Left hindlimb (tissue), 1 donor: ENCODE measurements around the gene SIGLEC11.
"Not testable (repeated sequence)": the region's sequence is repeated elsewhere in the genome, so short reads cannot be mapped to it uniquely, and the experiment has no call there.

Source experiments
- DNase-seq: peaks from one replicate; pipeline ENCODE4 v3.0.0-alpha.2; 2018

The SIGLEC11 gene

GRCh38 chr19:49950956-49951526, 9.9 kb downstream of the SIGLEC11 start:
- no peak for DNase-seq

GRCh38 chr19:49950590-49950948, 10.4 kb downstream of the SIGLEC11 start:
- DNase-seq = no peak

- no peak for DNase-seq
These were observed 11.0 kb downstream of the SIGLEC11 start for GRCh38 chr19:49949742-49950589.

DNA sequence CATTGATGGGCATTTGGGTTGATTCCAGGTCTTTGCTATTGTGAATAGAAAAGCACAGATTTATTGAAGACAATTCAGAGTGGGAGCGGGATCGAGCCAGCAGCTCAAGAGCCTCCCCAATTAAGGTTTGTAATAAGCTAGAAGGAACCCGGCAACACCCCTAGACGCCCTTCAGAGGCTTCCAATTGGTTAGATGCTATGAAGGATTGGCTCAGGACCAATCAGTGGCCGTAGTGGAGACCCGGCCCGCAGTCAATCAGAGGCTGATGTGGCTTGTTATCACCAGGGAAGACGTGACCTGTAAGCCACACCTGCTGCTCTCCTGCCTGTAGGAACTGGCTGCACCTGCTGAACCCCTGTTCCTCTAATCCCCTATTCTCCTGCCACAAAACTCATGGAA, 14.6 kb downstream of the SIGLEC11 start:
- no peak for DNase-seq

DNA sequence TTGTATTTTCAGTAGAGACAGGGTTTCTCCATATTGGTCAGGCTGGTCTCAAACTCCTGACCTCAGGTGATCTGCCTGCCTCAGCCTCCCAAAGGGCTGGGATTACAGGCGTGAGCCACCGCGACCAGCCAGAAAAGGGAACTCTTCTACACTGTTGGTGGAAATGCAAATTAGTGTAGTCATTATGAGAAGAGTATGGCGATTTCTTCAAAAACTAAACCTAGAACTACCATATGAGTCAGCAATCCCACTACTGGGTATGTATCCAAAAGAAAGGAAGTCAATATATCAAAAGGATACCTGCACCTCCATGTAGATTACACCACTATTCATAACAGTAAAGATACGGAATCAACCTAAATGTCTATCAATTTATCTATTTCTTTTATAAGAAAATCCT, 16.4 kb downstream of the SIGLEC11 start:
- DNase-seq = not testable (repeated sequence)

GRCh38 chr19:49940482-49940791, 20.5 kb downstream of the SIGLEC11 start:
- DNase-seq = no peak

GRCh38 chr19:49939721-49940481, 21.1 kb downstream of the SIGLEC11 start:
- DNase-seq = no peak

GRCh38 chr19:49938662-49939061, 22.3 kb downstream of the SIGLEC11 start:
- no peak for DNase-seq

DNA sequence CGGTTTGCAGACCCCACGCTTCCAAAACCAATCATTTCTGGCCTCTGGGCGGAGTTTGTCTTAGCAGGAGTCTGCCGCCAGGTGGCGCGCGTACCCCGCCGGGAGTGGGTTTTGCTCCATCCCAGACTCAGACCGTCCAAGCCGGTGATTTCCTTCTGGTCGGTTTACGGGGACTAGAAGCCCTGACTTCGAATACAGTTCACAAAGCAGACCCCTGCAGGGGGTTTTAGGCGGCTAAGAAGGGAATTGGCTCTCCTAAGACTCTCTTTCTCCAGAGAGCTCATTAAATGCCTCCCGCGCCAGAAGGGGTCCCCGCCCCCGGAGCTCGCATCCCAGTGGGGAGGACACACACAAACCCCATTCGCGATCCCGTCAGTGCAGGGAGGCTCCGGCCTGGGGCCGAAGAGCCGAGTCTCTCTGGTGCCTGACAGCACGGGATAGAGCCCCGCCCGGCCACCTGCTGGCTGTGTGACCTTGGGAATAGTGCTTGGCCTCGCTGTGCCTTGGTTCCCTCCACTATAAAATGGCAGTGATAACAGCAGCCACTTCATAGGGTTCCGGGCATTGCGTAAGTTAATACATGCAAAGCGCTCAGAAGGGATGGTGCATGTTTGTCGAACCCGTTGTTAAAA, 23.1 kb downstream of the SIGLEC11 start:
- peak; percentile 82 for DNase-seq

GRCh38 chr19:49936549-49936948, 24.4 kb downstream of the SIGLEC11 start:
- no peak for DNase-seq

- DNase-seq = no peak
These were observed 27.3 kb downstream of the SIGLEC11 start for GRCh38 chr19:49933643-49934042.

DNA sequence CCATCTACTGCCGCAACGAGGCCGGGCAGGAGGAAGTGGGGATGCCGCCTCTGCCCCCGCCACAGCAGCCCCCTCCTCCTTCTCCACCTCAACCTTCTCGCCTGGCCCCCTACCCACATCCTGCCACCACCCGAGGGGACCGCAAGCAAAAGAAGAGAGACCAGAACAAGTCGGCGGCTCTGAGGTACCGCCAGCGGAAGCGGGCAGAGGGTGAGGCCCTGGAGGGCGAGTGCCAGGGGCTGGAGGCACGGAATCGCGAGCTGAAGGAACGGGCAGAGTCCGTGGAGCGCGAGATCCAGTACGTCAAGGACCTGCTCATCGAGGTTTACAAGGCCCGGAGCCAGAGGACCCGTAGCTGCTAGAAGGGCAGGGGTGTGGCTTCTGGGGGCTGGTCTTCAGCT, 28.2 kb downstream of the SIGLEC11 start:
- no peak for DNase-seq

DNA sequence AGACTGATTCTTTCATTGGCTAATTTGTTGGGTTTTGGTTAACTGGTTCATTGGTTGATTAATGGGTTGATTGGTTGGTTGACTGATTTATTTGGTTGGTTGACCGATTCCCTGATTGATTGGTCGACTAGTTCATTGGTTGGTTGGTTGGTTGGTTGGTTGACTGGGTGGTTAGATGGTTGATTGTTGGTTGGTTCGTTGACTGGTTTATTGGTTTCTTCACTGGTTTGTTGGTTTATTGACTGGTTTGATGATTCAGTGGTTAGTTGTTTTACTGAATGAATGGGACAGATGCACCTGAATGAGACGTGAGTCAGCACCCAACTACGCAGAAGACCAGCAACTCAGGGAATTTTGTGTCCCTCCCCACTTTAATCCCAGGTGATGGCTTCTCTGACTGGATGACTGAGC, 28.9 kb downstream of the SIGLEC11 start:
- no peak for DNase-seq

- DNase-seq = no peak
These were observed 29.5 kb downstream of the SIGLEC11 start for GRCh38 chr19:49931293-49932040.

DNA sequence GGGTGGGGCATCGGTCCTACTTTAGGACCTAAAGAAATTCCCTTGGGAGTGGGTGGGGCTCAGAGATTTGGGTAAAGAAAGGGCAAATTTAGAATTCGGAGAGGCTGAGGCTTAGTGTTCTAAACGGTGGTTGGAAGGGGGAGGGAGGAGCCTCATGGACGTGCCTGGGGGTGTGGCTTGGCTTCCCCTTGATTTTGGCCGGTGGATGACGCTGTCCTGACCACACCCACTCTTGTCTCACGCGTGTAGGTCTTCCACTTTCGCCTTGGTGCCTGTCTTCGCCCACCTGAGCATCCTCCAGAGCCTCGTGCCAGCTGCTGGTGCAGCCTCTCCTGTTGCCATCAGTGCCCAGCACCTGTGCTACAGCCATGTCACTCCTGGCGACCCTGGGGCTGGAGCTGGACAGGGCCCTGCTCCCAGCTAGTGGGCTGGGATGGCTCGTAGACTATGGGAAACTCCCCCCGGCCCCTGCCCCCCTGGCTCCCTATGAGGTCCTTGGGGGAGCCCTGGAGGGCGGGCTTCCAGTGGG, 30.4 kb downstream of the SIGLEC11 start:
- peak; percentile 63 for DNase-seq

GRCh38 chr19:49929611-49930482, 31.1 kb downstream of the SIGLEC11 start:
- peak; percentile 94 for DNase-seq

GRCh38 chr19:49929121-49929610, 31.8 kb downstream of the SIGLEC11 start, which contains the start of the genes ATF5 and NUP62:
TSS of gene ATF5 (plus strand) at chr19:49929205. CDS start at chr19:49930851, 1,646 bp downstream.
TSS of gene NUP62 (minus strand) at chr19:49929504. CDS start at chr19:49909807, 19,697 bp downstream.
- DNase-seq = peak; percentile 94

GRCh38 chr19:49927526-49928264, 33.3 kb downstream of the SIGLEC11 start:
- DNase-seq = no peak

DNA sequence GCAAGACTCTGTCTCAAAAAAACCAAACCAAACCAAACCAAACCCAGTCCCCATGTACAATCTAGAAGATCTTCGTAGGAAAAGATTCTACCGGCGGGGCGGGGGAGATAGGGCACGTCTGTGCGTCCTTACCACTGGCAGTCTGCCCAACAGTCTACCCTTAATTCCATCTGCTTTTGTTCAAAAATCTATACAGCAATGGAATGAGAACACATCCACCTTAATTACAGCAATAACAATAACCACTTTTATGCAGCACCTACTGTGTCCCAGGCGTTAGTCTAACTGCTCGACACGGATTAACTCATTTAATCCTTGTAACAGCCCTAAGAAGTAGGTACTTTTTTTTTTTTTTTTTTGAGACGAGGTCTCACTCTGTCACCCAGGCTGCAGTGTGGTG, 34.5 kb downstream of the SIGLEC11 start:
- DNase-seq = no peak

GRCh38 chr19:49925486-49925885, 35.5 kb downstream of the SIGLEC11 start:
- no peak for DNase-seq
